ENCODE measurements around the gene ANXA9. TPM values are rescaled to one million over a fixed set of nuclear protein-coding genes. Genes with fewer than 3 reads are reported as not detected.

The ANXA9 gene
- total RNA-seq, 2 experiments from 2014 or later = 0.19 TPM; not detected in 1

DNA sequence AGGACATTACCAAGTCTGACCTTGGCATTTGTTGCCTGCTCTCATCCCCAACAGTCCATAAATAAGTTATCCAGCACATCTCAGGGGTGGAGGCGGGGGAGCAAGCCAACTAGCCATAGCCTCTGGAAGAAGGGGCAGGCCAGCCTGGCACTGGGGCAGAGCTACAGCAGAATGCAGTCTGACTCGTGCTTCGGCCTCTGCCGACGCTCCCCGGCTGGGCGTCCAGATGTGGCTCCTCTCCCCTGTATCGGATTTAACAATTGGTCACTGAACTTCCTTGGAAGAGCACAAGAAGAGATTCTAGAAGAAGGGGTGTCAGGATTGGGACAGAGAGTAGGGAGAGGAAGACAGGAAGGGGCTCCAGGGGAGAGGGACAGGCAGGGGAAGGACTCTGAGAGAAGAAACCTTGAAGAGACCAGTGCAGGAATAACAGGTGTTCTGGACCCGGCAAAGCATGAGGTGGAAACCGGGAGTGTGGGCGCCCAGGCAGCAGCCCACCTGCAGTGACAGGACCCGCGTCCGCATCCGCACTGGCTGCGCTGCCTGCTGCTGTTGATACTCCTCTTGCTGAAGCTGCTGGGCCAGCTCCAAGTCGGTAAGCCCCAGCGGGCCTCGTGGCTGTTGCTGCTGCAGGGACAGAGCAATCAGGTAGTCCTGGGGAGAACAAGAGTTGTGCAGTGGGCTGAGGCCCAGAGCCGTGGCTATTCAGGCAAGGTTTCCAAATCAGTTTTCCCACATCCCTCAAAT is 15.2 kb downstream of the ANXA9 start:
- no peaks in the 10 kb centered on the region for H3K9me3 Mint-ChIP-seq
- POLR2A ChIA-PET = no interaction called here
- H3K4me1 Mint-ChIP-seq (ENCODE audit: low read depth) = peaks cover 31% of the 10 kb centered on the region
- no peak for DNase-seq
- no peak overlapping the region for H3K4me3 Mint-ChIP-seq
- intact Hi-C loops (cut with micrococcal nuclease) = loop anchor here (2.0 kb wide), 1 partner anchor 18 kb away; no protein-coding TSS in a partner anchor
- CTCF ChIA-PET = interaction anchor here (1.1 to 14.0 kb wide), 7 partner anchors 8 to 40 kb away, joined by 3 to 222 read pairs (median 10); partner anchors contain the start of genes ANXA9, CERS2 and MINDY1
- no peaks in the 10 kb centered on the region for H3K27me3 Mint-ChIP-seq
- peaks cover 11% of the 10 kb centered on the region for H3K36me3 Mint-ChIP-seq
- H3K27ac Mint-ChIP-seq = no peak overlapping the region

DNA sequence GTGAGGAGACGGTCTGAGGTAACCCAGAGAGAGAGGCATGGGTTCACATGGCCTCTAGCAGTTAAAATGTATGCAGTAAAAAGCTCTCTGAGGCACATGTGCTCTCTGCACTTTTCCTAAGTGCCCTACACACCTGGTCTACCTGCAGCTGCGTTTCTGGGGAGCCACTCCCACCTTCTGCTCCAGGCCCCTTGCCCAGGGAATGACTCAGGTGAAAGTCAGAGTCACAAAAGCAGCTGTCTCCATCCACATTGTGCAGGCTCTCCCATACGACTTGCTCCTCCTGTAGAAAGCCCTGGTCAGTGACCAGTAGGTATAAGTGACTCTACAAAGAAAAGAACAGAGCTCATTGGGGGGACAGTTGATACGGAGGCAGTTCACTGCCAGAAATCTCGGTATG is 15.9 kb downstream of the ANXA9 start:
- DNase-seq = no peak
- H3K27me3 Mint-ChIP-seq = no peaks in the 10 kb centered on the region
- intact Hi-C loops (cut with micrococcal nuclease) = loop anchor here (2.0 kb wide), 1 partner anchor 19 kb away; no protein-coding TSS in a partner anchor
- H3K27ac Mint-ChIP-seq = no peak overlapping the region
- H3K36me3 Mint-ChIP-seq = peaks cover 13% of the 10 kb centered on the region
- H3K4me3 Mint-ChIP-seq = no peak overlapping the region
- ChIA-PET CTCF (interaction anchor here (1.4 to 14.0 kb wide), 3 partner anchors 8 to 20 kb away, joined by 7 to 222 read pairs (median 10); partner anchors contain the start of genes ANXA9, CERS2 and MINDY1), POLR2A (no interaction called here)
- no peaks in the 10 kb centered on the region for H3K9me3 Mint-ChIP-seq
- peaks cover 37% of the 10 kb centered on the region for H3K4me1 Mint-ChIP-seq (ENCODE audit: low read depth)

DNA sequence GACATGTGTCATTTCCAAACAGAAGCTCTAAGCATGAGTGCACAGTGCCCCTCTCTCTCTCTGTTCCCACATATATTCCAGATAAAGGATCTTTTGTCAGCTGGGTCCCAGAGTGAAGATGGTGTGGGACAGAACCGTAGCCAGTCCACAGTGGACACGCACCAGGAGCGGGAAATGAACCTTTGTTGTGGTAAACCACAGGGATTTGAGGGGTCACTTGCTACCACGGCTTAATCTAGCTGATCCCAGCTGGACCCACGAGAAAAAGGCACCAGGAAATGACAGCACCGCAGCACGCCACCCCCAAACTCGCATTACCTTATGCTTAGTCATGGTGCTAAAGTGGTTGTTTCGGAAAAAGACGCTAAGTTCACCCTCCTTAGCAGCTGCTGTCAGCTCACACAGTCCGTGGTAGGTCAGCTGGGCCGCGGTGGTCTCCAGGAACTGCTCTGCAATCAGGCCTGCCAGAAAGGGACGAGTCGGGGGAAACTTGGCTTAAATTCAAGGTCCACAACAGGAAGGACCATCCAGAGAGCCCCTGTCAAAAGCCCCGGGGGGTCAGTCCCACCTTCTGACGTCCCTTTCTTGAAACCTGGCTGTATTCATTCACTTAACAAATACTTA is 17.1 kb downstream of the ANXA9 start:
- Mint-ChIP-seq H3K4me1 (ENCODE audit: low read depth) (peaks cover 47% of the 10 kb centered on the region), H3K27ac (peak overlapping the region; percentile 20), H3K36me3 (peaks cover 13% of the 10 kb centered on the region), H3K4me3 (no peak overlapping the region), H3K27me3 (no peaks in the 10 kb centered on the region), H3K9me3 (no peaks in the 10 kb centered on the region)
- intact Hi-C loops (cut with micrococcal nuclease) = no loop called here
- ChIA-PET CTCF (interaction anchor here (1.1 to 14.0 kb wide), 3 partner anchors 14 to 33 kb away, joined by 4 to 222 read pairs (median 7); partner anchors contain the start of genes ANXA9 and CERS2), POLR2A (interaction anchor here (0.5 kb wide), 1 partner anchor 23 kb away, joined by 3 read pairs; no protein-coding TSS in a partner anchor)
- DNase-seq = peak; percentile 47

DNA sequence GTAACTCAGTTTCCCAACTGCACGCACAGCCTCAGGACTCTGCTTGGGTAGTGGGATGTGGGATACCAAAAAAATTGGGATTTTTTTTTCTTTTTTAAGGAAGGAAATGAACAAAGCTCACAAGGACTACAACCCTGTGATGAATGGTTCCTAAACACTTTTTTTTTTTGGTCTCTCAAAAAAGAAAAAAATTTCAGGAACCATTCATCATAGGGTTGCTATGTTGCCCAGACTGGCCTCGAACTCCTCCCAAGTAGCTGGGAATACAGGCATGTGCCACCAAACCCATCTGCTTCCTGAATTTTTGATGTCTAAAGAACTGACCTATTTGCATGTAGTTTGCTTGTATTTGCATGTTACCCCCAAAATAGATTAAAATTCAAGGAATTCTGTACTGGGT is 17.8 kb downstream of the ANXA9 start:
- Mint-ChIP-seq H3K9me3 (no peaks in the 10 kb centered on the region), H3K4me1 (ENCODE audit: low read depth) (peaks cover 52% of the 10 kb centered on the region), H3K4me3 (no peak overlapping the region), H3K27me3 (no peaks in the 10 kb centered on the region), H3K27ac (no peak overlapping the region), H3K36me3 (peaks cover 13% of the 10 kb centered on the region)
- intact Hi-C loops (cut with micrococcal nuclease) = no loop called here
- no peak for DNase-seq
- POLR2A ChIA-PET = no interaction called here
- CTCF ChIA-PET = interaction anchor here (0.6 to 14.0 kb wide), 2 partner anchors 22 to 439 kb away, joined by 3 to 222 read pairs; partner anchors contain the start of genes ANXA9 and CERS2

DNA sequence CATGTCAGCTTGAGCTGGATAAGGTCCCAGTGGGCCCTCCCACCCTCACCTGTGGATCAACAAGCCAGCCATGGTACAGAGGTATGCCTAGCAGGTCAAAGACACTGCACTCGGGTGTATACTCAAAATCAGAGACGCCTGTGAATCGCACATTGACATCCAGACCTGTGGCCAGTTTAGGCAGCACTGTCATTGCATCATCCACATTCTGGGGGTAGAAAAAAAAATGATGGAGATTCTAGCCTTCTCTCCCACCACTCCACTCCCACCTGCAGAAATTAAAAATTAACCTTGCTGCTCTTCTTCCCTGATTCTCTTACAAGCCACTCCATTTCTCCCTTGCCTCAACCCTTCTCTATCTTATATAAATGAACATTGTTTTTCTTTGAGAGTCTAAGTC is 18.3 kb downstream of the ANXA9 start:
- intact Hi-C loops (cut with micrococcal nuclease) = no loop called here
- Mint-ChIP-seq H3K4me3 (no peak overlapping the region), H3K36me3 (peaks cover 13% of the 10 kb centered on the region), H3K27ac (peak overlapping the region; percentile 16), H3K9me3 (no peaks in the 10 kb centered on the region), H3K4me1 (ENCODE audit: low read depth) (peaks cover 54% of the 10 kb centered on the region), H3K27me3 (no peaks in the 10 kb centered on the region)
- CTCF ChIA-PET = interaction anchor here (14.0 kb wide), 1 partner anchor 23 kb away, joined by 222 read pairs; the partner anchor contains the start of genes ANXA9 and CERS2
- POLR2A ChIA-PET = interaction anchor here (0.7 kb wide), 1 partner anchor 54 kb away, joined by 3 read pairs; no protein-coding TSS in a partner anchor
- no peak for DNase-seq

DNA sequence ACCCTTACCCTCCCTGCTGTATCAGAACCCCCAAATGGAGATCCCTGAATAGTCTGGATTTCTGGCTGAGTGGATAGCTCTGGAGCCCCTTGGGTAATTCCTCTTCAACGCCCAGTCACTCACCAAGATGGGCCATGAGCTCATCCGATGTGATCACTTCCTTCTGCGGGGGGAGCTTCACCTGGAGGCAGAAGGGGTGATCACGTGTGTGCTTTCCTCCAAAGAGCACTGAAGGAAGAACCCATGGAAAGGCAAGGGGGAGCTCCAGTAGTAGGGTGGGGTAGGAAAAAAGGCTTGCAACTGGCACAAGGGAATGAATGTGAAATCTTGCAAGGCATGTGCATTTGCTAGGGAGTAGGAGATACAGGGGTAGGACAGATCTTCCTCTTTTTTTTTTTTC is 19.5 kb downstream of the ANXA9 start:
- Mint-ChIP-seq H3K36me3 (peaks cover 13% of the 10 kb centered on the region), H3K27me3 (no peaks in the 10 kb centered on the region), H3K27ac (no peak overlapping the region), H3K9me3 (no peaks in the 10 kb centered on the region), H3K4me3 (no peak overlapping the region), H3K4me1 (ENCODE audit: low read depth) (peaks cover 58% of the 10 kb centered on the region)
- intact Hi-C loops (cut with micrococcal nuclease) = no loop called here
- ChIA-PET POLR2A (interaction anchor here (1.1 kb wide), 1 partner anchor 237 kb away, joined by 3 read pairs; no protein-coding TSS in a partner anchor), CTCF (interaction anchor here (14.0 kb wide), 1 partner anchor 24 kb away, joined by 222 read pairs; the partner anchor contains the start of genes ANXA9 and CERS2)
- DNase-seq = no peak

DNA sequence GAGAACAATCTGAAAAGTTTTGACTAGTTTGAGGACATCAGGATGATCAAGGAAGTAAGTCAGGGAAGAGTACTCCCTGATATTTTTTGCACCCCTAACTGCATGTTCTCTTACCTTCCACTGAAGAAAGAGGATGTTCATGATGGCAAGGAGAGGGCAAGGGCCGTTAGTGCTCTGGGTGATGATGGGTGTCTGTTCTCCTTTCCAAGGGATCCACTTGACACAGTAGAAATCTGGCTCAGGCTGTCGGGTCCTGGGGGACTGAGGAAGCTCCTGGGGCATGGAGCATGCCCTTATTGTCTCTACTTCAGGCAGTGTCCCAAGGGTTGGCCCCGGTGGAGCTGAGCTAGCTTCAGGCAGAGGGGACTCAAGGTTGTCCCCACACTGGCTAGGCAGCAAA is 20.0 kb downstream of the ANXA9 start:
- peaks cover 11% of the 10 kb centered on the region for H3K36me3 Mint-ChIP-seq
- H3K9me3 Mint-ChIP-seq = no peaks in the 10 kb centered on the region
- no peak overlapping the region for H3K4me3 Mint-ChIP-seq
- H3K27me3 Mint-ChIP-seq = no peaks in the 10 kb centered on the region
- POLR2A ChIA-PET = interaction anchor here (1.1 kb wide), 1 partner anchor 238 kb away, joined by 3 read pairs; no protein-coding TSS in a partner anchor
- no peak for DNase-seq
- peaks cover 63% of the 10 kb centered on the region for H3K4me1 Mint-ChIP-seq (ENCODE audit: low read depth)
- intact Hi-C loops (cut with micrococcal nuclease) = no loop called here
- CTCF ChIA-PET = interaction anchor here (1.2 to 14.0 kb wide), 2 partner anchors 10 to 24 kb away, joined by 3 to 222 read pairs; partner anchors contain the start of genes ANXA9 and CERS2
- H3K27ac Mint-ChIP-seq = peak overlapping the region; percentile 18

DNA sequence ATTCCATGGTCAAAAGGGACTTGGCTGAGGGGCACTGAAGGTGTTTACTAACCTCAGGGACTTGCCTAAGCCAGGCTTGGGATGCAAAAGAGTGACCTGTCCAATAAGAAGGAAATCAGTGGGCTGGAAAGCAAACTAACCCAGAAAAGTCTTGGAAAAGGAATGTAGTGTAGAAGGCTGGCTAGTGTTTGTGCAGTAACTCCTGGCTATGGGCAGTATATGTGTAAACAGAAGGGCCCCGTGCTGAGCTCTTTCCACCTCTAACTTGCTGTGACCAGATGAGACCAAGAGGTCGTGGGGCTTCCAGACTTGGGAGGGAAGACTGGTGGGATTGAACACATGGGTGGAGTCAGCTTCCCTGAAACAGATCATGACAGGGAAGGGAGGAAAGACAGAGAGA is 20.5 kb downstream of the ANXA9 start:
- H3K4me1 Mint-ChIP-seq (ENCODE audit: low read depth) = peaks cover 69% of the 10 kb centered on the region
- peak overlapping the region; percentile 97 for H3K27ac Mint-ChIP-seq
- peak overlapping the region; percentile 27 for H3K4me3 Mint-ChIP-seq
- H3K9me3 Mint-ChIP-seq = no peaks in the 10 kb centered on the region
- ChIA-PET POLR2A (no interaction called here), CTCF (interaction anchor here (0.9 to 14.0 kb wide), 3 partner anchors 9 to 442 kb away, joined by 3 to 222 read pairs (median 3); partner anchors contain the start of genes ANXA9 and CERS2)
- peaks cover 8% of the 10 kb centered on the region for H3K36me3 Mint-ChIP-seq
- intact Hi-C loops (cut with micrococcal nuclease) = no loop called here
- no peaks in the 10 kb centered on the region for H3K27me3 Mint-ChIP-seq
- no peak for DNase-seq

DNA sequence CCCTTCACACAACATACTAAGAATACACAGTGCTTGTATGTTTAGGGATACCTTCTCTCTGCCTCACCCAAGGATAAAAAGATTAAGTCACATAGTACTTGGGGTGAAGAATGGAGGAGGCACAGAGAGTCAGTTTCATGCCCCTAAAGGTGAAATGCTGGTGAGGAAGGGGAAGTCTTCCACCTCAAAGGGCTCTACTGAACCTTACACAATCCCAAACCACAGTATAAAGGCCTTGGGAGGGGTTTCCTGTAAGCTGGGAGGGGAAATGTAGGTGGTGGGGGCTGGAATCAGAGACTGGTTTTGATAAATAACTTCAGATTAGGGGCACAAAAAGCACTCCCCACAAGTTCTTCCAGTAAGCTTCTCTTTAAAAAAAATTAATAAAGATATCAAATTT is 21.1 kb downstream of the ANXA9 start:
- POLR2A ChIA-PET = no interaction called here
- no peak for DNase-seq
- Mint-ChIP-seq H3K9me3 (no peaks in the 10 kb centered on the region), H3K27ac (peak overlapping the region; percentile 97), H3K27me3 (no peaks in the 10 kb centered on the region), H3K4me3 (peak overlapping the region; percentile 27), H3K36me3 (peaks cover 8% of the 10 kb centered on the region), H3K4me1 (ENCODE audit: low read depth) (peaks cover 73% of the 10 kb centered on the region)
- intact Hi-C loops (cut with micrococcal nuclease) = no loop called here
- CTCF ChIA-PET = interaction anchor here (0.6 to 14.0 kb wide), 6 partner anchors 8 to 442 kb away, joined by 3 to 222 read pairs (median 4); partner anchors contain the start of genes ANXA9 and CERS2

DNA sequence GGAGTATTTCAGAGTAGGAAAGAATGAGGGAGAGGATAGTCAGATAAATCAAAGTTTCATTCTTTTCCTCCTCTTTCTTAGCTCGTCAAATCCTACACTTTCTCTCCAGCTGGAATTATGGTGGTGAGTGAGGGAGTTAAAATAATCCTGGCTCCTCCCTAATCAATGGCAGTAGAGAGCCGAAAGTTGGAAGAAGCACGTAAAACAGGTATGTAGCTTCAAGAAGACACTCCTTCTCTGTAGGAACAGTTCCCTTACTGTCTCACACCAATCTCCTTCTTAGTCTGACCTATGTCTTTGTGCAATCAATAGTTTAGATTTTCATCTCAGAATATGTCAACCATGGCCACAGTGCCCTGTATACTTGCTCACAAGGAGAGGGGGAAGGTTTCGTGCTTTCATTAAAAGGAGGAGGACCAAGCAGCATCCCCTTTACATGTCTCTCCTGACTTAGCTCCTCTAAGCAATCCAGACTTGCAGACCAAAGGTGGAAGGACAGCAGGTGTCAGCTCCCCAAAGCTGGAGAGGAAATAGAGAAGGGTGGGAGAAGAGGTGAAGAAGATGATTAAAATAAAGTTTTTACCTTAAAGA is 23.7 kb downstream of the ANXA9 start:
- no peaks in the 10 kb centered on the region for H3K27me3 Mint-ChIP-seq
- POLR2A ChIA-PET = interaction anchor here (0.5 to 2.9 kb wide), 7 partner anchors 10 to 640 kb away, joined by 3 to 17 read pairs (median 3); partner anchors contain the start of genes CDC42SE1 and CERS2
- H3K4me3 Mint-ChIP-seq = peak overlapping the region; percentile 99
- H3K9me3 Mint-ChIP-seq = no peaks in the 10 kb centered on the region
- H3K36me3 Mint-ChIP-seq = peaks cover 9% of the 10 kb centered on the region
- H3K27ac Mint-ChIP-seq = peak overlapping the region; percentile 97
- intact Hi-C loops (cut with micrococcal nuclease) = loop anchor here (1.0 to 5.0 kb wide), 4 partner anchors 275 to 639 kb away; partner anchors contain the start of gene ENSA
- H3K4me1 Mint-ChIP-seq (ENCODE audit: low read depth) = peaks cover 78% of the 10 kb centered on the region
- CTCF ChIA-PET = interaction anchor here (0.6 to 14.0 kb wide), 13 partner anchors 8 to 166 kb away, joined by 3 to 222 read pairs (median 5); partner anchors contain the start of genes ANXA9, C1orf56 and CERS2
- no peak for DNase-seq

Measured in activated CD4-positive, alpha-beta memory T cell treated with anti-CD3 and anti-CD28 coated beads for 36 hours (primary cell).